ENCODE data around the gene ZNHIT2.

Gene ZNHIT2

GRCh38 chr11:65085446-65085845 lies 32.1 kb downstream of the ZNHIT2 start:
- no peak overlapping the region for H3K27ac ChIP-seq
- TF ChIP-seq CTCF (conservative IDR thresholded peaks at IDR 0.05) = no peak

- TF ChIP-seq CTCF (conservative IDR thresholded peaks at IDR 0.05) = no peak
- peak overlapping the region; percentile 82 for H3K27ac ChIP-seq
Observed at GRCh38 chr11:65084598-65085375, 32.7 kb downstream of the ZNHIT2 start.

- H3K27ac ChIP-seq = peak within 1 kb of the TSS; percentile 82
- no peak for TF ChIP-seq CTCF (conservative IDR thresholded peaks at IDR 0.05)
Observed at GRCh38 chr11:65083834-65084597, 33.5 kb downstream of the ZNHIT2 start, which contains the start of the genes CDCA5 and ZFPL1. CDCA5 (minus strand) TSS chr11:65084040; CDS start chr11:65083978, 62 bp downstream. ZFPL1 (plus strand) TSS chr11:65084222; CDS start chr11:65084699, 477 bp downstream.

GRCh38 chr11:65083134-65083833 lies 34.2 kb downstream of the ZNHIT2 start:
- H3K27ac ChIP-seq = peak overlapping the region; percentile 82
- TF ChIP-seq CTCF (conservative IDR thresholded peaks at IDR 0.05) = no peak

- H3K27ac ChIP-seq = peak overlapping the region; percentile 41
- TF ChIP-seq CTCF (conservative IDR thresholded peaks at IDR 0.05) = no peak
Observed at GRCh38 chr11:65078786-65079342, 38.6 kb downstream of the ZNHIT2 start.

- peak; percentile 98 for TF ChIP-seq CTCF (conservative IDR thresholded peaks at IDR 0.05)
- peak overlapping the region; percentile 41 for H3K27ac ChIP-seq
Observed at GRCh38 chr11:65078151-65078550, 39.4 kb downstream of the ZNHIT2 start.
